Measurements from ENCODE around the gene CDH4. TPM values are rescaled to one million over a fixed set of nuclear protein-coding genes. Genes with fewer than 3 reads are reported as not detected.

The CDH4 gene
- total and polyA plus RNA-seq, 2 of the 8 experiments (the other 6 are each of a cell fraction or from before 2014, with no cell fraction given): 4.3 to 7.9 TPM

DNA sequence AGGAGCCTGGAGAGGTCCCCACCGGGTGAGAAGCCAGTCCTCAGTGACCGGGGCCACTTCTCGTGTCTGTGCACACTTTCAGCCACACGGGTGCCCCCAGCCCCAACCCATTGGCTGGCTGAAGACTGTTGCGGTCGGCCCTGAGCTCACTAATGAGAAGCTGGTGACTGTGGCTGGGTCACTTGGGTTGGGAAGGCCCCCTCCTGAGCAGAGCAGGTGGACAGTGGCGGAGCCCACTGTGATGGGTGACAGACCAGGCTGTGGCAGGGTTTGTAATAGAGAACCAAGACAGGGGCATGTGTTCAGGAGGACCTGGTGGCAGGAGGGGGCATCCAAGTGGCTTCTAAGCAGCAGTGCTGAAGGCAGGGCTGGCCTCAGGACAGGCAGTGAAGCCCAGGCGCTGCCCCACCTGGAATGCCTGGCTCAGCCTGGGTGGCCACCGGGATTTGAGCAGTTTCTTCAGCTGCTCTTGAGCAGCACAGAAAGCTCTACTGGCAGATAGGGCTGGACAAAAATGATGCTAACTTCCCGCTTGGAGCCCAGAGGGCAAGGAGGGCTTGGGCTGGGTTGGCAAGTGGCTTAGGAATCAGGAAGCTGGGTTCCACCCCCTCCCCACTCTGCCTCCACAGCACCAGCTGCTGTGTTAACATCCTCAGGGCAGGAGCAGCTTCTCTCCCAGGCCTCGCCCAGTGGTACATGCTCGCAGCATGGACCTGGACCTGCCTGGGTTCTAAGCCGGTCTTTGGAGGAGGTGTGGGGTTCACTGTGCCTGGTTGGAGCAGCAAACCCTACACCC lies 256.4 kb downstream of the CDH4 start (continued):
- no peak for TF ChIP-seq NRF1 (IDR thresholded peaks at IDR 0.05; ENCODE audit: low read depth, low read length)
- no peak for TF ChIP-seq KDM1A (IDR thresholded peaks at IDR 0.05; ENCODE audit: borderline replicate concordance, low read length)
- no peak for TF ChIP-seq POLR2A (IDR thresholded peaks at IDR 0.05; ENCODE audit: control extremely low read depth in 1 of 2, low read depth in 2 of 2, low read length in 2 of 2)
- TF ChIP-seq EZH2 (IDR thresholded peaks at IDR 0.05; ENCODE audit: low read depth, low read length, severe bottlenecking): no peak
- no peak for TF ChIP-seq CREB1 (IDR thresholded peaks at IDR 0.05)

Data from H1 (cell line).